Stimulated activated CD8-positive, alpha-beta memory T cell treated with anti-CD3 and anti-CD28 coated beads, Interleukin-2, amount 100 ng/mL, for 48 hours (primary cell): ENCODE data around the gene DPY19L2.
"Not testable (repeated sequence)": the region's sequence is repeated elsewhere in the genome, so short reads cannot be mapped to it uniquely, and the experiment has no call there.

Source experiments
- DNase-seq, 2 donors: peaks; one replicate each; pipeline ENCODE4 v3.0.0-alpha.2; 2020; ENCODE audit warnings: low read depth in 2 of 2

Gene DPY19L2

GRCh38 chr12:63663005-63663404, 5.3 kb downstream of the DPY19L2 start:
- DNase-seq = not testable (repeated sequence)

- not testable (repeated sequence) for DNase-seq
These were observed 9.8 kb downstream of the DPY19L2 start for GRCh38 chr12:63658501-63658900.

GRCh38 chr12:63656407-63656806, 11.9 kb downstream of the DPY19L2 start:
- DNase-seq = not testable (repeated sequence)

- DNase-seq = not testable (repeated sequence)
These were observed 12.6 kb downstream of the DPY19L2 start for GRCh38 chr12:63655543-63656257.

- not testable (repeated sequence) for DNase-seq
These were observed 13.8 kb downstream of the DPY19L2 start for GRCh38 chr12:63654481-63654880.

GRCh38 chr12:63649517-63649916, 18.8 kb downstream of the DPY19L2 start:
- DNase-seq = not testable (repeated sequence)

GRCh38 chr12:63643381-63644140, 24.7 kb downstream of the DPY19L2 start:
- DNase-seq = not testable (repeated sequence)

- DNase-seq = not testable (repeated sequence)
These were observed 44.0 kb downstream of the DPY19L2 start for GRCh38 chr12:63624258-63624657.

GRCh38 chr12:63615544-63615943, 52.7 kb downstream of the DPY19L2 start:
- DNase-seq = not testable (repeated sequence)

- DNase-seq = not testable (repeated sequence)
These were observed 57.0 kb downstream of the DPY19L2 start for GRCh38 chr12:63611285-63611684.

GRCh38 chr12:63609281-63609680, 59.0 kb downstream of the DPY19L2 start:
- DNase-seq = not testable (repeated sequence)

- not testable (repeated sequence) for DNase-seq
These were observed 63.3 kb downstream of the DPY19L2 start for GRCh38 chr12:63604985-63605384.

GRCh38 chr12:63594828-63595227, 73.5 kb downstream of the DPY19L2 start:
- DNase-seq = not testable (repeated sequence)

GRCh38 chr12:63584426-63584825, 83.9 kb downstream of the DPY19L2 start:
- DNase-seq = not testable (repeated sequence)

GRCh38 chr12:63583289-63583688, 85.0 kb downstream of the DPY19L2 start:
- DNase-seq = not testable (repeated sequence)

- DNase-seq = not testable (repeated sequence)
These were observed 90.7 kb downstream of the DPY19L2 start for GRCh38 chr12:63577631-63578030.

GRCh38 chr12:63572038-63572437, 96.3 kb downstream of the DPY19L2 start:
- DNase-seq = not testable (repeated sequence)

- not testable (repeated sequence) for DNase-seq
These were observed 109.8 kb downstream of the DPY19L2 start for GRCh38 chr12:63558445-63558844.

GRCh38 chr12:63551397-63551796, 116.9 kb downstream of the DPY19L2 start:
- DNase-seq = not testable (repeated sequence)

- not testable (repeated sequence) for DNase-seq
These were observed 119.3 kb downstream of the DPY19L2 start for GRCh38 chr12:63549034-63549433.

GRCh38 chr12:63545298-63545916, 122.9 kb downstream of the DPY19L2 start:
- DNase-seq = not testable (repeated sequence)

- DNase-seq = not testable (repeated sequence)
These were observed 129.6 kb downstream of the DPY19L2 start for GRCh38 chr12:63538656-63539055.
